HepG2 (cell line): Measurements from ENCODE around the gene KAT2A. TPM values are rescaled to one million over a fixed set of nuclear protein-coding genes. Genes with fewer than 3 reads are reported as not detected.

Experiments
- GMEB1 ChIP-seq: sonication (generic); formaldehyde crosslinking; IDR thresholded peaks from 2 replicates; pipeline ENCODE4 v1.5.1; 2020; ENCODE audit warnings: missing genetic modification reagents, mild to moderate bottlenecking, borderline replicate concordance
- HIC2 ChIP-seq: sonication (generic); formaldehyde crosslinking; IDR thresholded peaks from 2 replicates; pipeline ENCODE4 v1.9.0; 2022; ENCODE audit warnings: low read depth, missing genetic modification reagents
- ISX ChIP-seq: sonication (generic); formaldehyde crosslinking; conservative IDR thresholded peaks from 2 replicates; pipeline ENCODE4 v1.5.0; 2020; ENCODE audit warnings: missing genetic modification reagents
- MXI1 ChIP-seq: IDR thresholded peaks from 3 replicates; pipeline ENCODE4 v1.6.1; 2012; ENCODE audit warnings: low read depth, low read length, inconsistent platforms, borderline replicate concordance
- ZFP36L1 ChIP-seq: sonication (generic); formaldehyde crosslinking; IDR thresholded peaks from 2 replicates; pipeline ENCODE4 v1.8.0; 2022; ENCODE audit warnings: mild to moderate bottlenecking, missing genetic modification reagents, moderate library complexity
- ZFP82 ChIP-seq: sonication (generic); formaldehyde crosslinking; IDR thresholded peaks from 2 replicates; pipeline ENCODE4 v1.5.1; 2020; ENCODE audit warnings: mild to moderate bottlenecking, missing genetic modification reagents, borderline replicate concordance
- ZNF17 ChIP-seq: sonication (generic); formaldehyde crosslinking; IDR thresholded peaks from 2 replicates; pipeline ENCODE4 v1.5.0; 2020; ENCODE audit warnings: mild to moderate bottlenecking, missing genetic modification reagents
- ZNF589 ChIP-seq: sonication (generic); formaldehyde crosslinking; conservative IDR thresholded peaks from 2 replicates; pipeline ENCODE4 v1.8.0; 2022; ENCODE audit warnings: mild to moderate bottlenecking, moderate library complexity, missing genetic modification reagents
- ZNF629 ChIP-seq: sonication (generic); formaldehyde crosslinking; conservative IDR thresholded peaks from 2 replicates; pipeline ENCODE4 v1.5.0; 2020; ENCODE audit warnings: missing genetic modification reagents
- ZNF891 ChIP-seq: sonication (generic); formaldehyde crosslinking; IDR thresholded peaks from 2 replicates; pipeline ENCODE4 v1.5.0; 2020; ENCODE audit warnings: mild to moderate bottlenecking, missing genetic modification reagents
- polyA plus RNA-seq, 8 experiments: library from polyadenylated mRNA; depleted of rRNA in 3 of 8; stranded (reverse) in 7 of 8; unstranded in 1 of 8; fragments of >200 nt; fragmentation: Illumina TruSeq in 4 of 8; extraction: Trizol in 4 of 8; gene quantifications; 2 replicates each; pipeline versions ENCODE4 v1.2.1 to v1.2.3, GENCODE V29; 2011 to 2016; ENCODE audit warnings: low read depth in 4 of 8, missing spikeins in 1 of 8, mixed read lengths in 1 of 8; ENCODE audit not compliant: insufficient read depth in 1 of 8
- total RNA-seq, 5 experiments: library from RNA; depleted of rRNA; stranded (reverse); fragments of >200 nt; fragmentation: Illumina TruSeq; extraction: Trizol; gene quantifications; 2 replicates each; pipeline ENCODE4 v1.2.3, GENCODE V29; 2016; ENCODE audit warnings: low read depth in 1 of 5

KAT2A gene
- total and polyA plus RNA-seq, 2 of the 13 experiments (the other 11 are each of a cell fraction or from before 2014, with no cell fraction given) = 29.1 to 90.4 TPM

DNA sequence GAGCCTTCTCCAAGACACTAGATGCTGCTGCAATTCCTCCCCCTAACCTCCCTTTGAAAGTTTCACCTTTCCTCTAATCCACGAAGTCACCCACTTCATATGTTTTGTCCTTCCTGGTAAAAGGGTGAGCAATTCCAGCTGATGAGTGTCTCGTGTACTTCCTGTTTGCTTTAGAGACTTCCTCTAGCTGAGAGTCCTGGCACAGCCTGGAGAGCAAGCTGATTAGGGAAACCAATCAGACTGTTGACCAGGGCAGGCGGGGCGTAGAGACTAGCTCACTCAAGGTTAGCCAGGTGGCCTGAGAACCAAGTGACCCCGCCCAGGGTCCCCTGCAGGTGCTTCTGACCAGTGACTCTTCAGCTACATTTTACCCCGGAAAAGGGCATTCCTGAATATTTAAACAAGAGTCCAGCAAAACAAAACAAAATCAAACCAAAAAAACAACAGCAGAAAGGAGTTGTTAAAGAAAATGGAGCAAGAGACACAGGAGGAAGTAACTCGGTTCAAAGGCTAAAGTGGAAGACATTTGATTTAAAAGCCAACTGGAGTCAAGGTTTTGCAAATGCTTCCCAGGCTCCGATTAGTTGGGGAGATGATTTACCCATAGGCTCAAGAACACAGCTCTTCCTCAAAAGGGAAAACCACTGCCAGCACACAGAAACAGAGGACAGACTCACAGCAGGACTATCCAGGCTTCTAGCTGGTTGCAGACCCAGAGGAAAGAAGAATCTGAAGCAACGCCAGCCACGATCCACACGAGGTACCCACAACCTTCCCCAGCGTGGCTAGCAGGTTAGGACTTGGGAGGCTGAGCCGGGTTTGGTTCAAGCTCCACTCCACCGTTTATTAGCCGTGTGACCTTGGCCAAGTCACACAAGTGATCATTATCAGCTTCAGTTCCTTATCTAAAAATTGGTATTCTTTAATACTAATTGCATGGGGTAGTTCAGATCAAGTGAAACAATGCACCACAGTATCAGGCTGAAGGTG, 14.8 kb upstream of the KAT2A start (continued):
- TF ChIP-seq MXI1 (peak; percentile 63; the same call in 1 of the 3 replicates), ZFP82 (CRISPR knock-in tag) (0 out of 2 replicates have a peak, but pooled peaks have one; percentile 31), ZNF589 (CRISPR knock-in tag) (no peak), ZNF17 (CRISPR knock-in tag) (no peak), GMEB1 (CRISPR knock-in tag) (no peak), ZFP36L1 (CRISPR knock-in tag) (no peak; the same call in 1 of the 2 replicates), ISX (CRISPR knock-in tag) (no peak), ZNF891 (no peak), HIC2 (CRISPR knock-in tag) (no peak; the same call in 1 of the 2 replicates), ZNF629 (CRISPR knock-in tag) (no peak)
